GM12872 (cell line): ENCODE measurements around the gene ACOT8.

Experiments used
- CTCF ChIP-seq: IDR thresholded peaks from 3 replicates; pipeline ENCODE4 v1.5.1; 2011; ENCODE audit warnings: low read depth, mild to moderate bottlenecking, low read length, moderate library complexity; ENCODE audit not compliant: insufficient read depth

The ACOT8 gene

GRCh38 chr20:45857882-45858216, 657 bp upstream of the ACOT8 start:
- TF ChIP-seq CTCF = no peak

GRCh38 chr20:45853484-45853883, 3.7 kb downstream of the ACOT8 start:
- no peak for TF ChIP-seq CTCF

GRCh38 chr20:45852326-45852725, 4.9 kb downstream of the ACOT8 start:
- no peak for TF ChIP-seq CTCF

- no peak for TF ChIP-seq CTCF
These were observed 5.7 kb downstream of the ACOT8 start for GRCh38 chr20:45851501-45851900.

- no peak for TF ChIP-seq CTCF
These were observed 6.3 kb downstream of the ACOT8 start for GRCh38 chr20:45850926-45851325.

- TF ChIP-seq CTCF = no peak
These were observed 7.0 kb downstream of the ACOT8 start for GRCh38 chr20:45850238-45850637.

GRCh38 chr20:45848969-45849582, 8.1 kb downstream of the ACOT8 start:
- no peak for TF ChIP-seq CTCF
